Measurements from ENCODE around the gene ACTN1.

Gene ACTN1

DNA sequence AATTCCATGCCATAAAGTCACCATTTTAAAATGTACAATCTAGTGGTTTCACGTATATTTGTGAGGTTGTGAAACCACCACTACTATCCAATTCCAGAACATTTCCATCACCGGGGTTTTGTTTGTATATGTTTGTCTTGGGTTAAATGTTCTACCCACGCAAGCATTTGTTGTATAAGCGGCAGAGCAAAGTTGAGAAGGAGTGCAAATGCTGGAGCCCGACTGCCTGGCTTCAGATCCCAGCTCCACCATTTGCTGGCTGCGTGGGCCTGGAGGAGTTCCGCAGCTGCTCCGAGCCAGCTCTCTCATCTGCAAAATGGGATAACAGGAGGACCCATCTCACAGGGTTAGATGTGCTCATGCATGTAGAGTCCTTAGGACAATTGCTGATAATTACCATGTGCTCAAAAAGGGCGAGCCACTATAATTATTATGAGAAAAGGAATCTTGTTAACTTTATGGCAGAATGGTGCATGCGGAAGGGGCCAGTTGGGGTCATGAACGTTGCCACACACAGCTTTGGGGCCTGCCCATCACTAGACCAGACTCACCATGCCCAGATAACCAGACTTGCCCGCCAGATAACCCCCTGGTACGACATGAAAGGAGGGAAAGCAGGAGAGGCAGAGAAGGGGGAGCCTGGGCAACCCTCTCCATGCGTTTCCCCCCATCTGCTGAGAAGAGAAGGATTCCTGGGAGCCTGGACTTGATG lies 6.4 kb downstream of the ACTN1 start:
- no CpG with 5 or more reads among the region's 14 CpGs for WGBS (ENCODE audit: extremely low coverage, insufficient coverage, insufficient read length)
- Histone ChIP-seq H4K12ac (ENCODE audit: low read depth, low read length) (no peak overlapping the region), H3K4ac (ENCODE audit: low read depth, low read length) (peak overlapping the region; percentile 93), H3K27me3 (ENCODE audit: insufficient read depth, low read length) (no peaks in the 10 kb centered on the region), H3K14ac (ENCODE audit: low read length) (no peak overlapping the region), H3K4me3 (ENCODE audit: low read depth, low read length) (no peak overlapping the region), H3K9me3 (ENCODE audit: insufficient read depth, low read depth, low read length) (no peaks in the 10 kb centered on the region), H3K18ac (ENCODE audit: low read length) (no peak overlapping the region), H3K36me3 (ENCODE audit: control insufficient read depth in 1 of 2, insufficient read depth in 2 of 2, low read length in 2 of 2) (peaks cover 51 to 64% of the 10 kb centered on the region in 2 experiments), H2BK12ac (ENCODE audit: low read length) (no peak overlapping the region), H3K9ac (ENCODE audit: low read length) (no peak overlapping the region), H2AFZ (ENCODE audit: insufficient read depth, low read length, poor library complexity) (no peak overlapping the region), H4K8ac (ENCODE audit: low read depth, low read length) (no peak overlapping the region), H2BK5ac (ENCODE audit: low read depth, low read length, poor library complexity) (no peak overlapping the region), H3K79me2 (ENCODE audit: control insufficient read depth, insufficient read depth, low read length, poor library complexity) (peaks cover 81% of the 10 kb centered on the region), H3K4me2 (ENCODE audit: low read length) (no peak overlapping the region), H3K79me1 (ENCODE audit: low read length) (peaks cover 17% of the 10 kb centered on the region), H3K23ac (ENCODE audit: low read length) (no peak overlapping the region), H3K4me1 (ENCODE audit: control insufficient read depth in 1 of 2, insufficient read depth in 2 of 2, low read length in 2 of 2) (peaks cover 53 to 68% of the 10 kb centered on the region in 2 experiments), H2BK120ac (ENCODE audit: insufficient read depth, low read length, poor library complexity) (no peak overlapping the region), H3K27ac (ENCODE audit: low read depth, low read length) (no peak overlapping the region), H4K91ac (ENCODE audit: low read depth, low read length) (no peak overlapping the region), H2AK5ac (ENCODE audit: low read length) (no peak overlapping the region)
- DNase-seq = no peak

DNA sequence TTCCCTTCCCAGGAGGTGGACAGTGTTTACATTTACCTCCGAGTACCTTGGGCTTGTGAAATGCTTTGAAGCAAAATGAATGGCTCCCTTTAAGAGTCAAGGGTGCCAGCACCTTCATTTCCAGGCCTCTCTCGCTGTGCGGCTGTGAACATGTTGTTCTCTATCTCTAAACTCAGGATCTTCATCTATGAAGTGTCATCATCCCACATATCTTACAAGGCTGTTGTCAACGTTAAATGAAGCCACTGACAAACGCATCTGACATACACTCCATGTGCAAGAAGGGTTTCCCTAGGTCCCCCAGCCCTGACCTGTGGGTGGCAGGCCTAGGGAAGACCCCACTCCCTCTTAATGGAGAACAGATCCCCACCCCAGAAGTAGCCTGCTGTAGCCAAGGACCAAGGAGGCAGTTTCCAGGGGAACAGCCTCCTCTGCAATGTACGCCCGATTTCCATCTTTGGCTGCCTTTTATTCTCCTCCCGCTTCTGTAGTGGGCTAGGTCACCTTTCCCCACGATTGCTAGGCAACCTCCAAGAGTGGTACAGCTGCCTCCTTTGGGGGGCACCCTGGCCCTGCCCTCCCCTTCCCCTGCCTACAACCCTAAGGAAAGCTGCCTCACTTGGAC lies 7.6 kb downstream of the ACTN1 start:
- Histone ChIP-seq H2AFZ (ENCODE audit: insufficient read depth, low read length, poor library complexity) (no peak overlapping the region), H3K4me2 (ENCODE audit: low read length) (no peak overlapping the region), H3K27me3 (ENCODE audit: insufficient read depth, low read length) (no peaks in the 10 kb centered on the region), H3K23ac (ENCODE audit: low read length) (no peak overlapping the region), H3K9me3 (ENCODE audit: insufficient read depth, low read depth, low read length) (no peaks in the 10 kb centered on the region), H4K91ac (ENCODE audit: low read depth, low read length) (no peak overlapping the region), H2BK12ac (ENCODE audit: low read length) (no peak overlapping the region), H4K8ac (ENCODE audit: low read depth, low read length) (no peak overlapping the region), H3K4ac (ENCODE audit: low read depth, low read length) (peak overlapping the region; percentile 59), H3K4me1 (ENCODE audit: control insufficient read depth in 1 of 2, insufficient read depth in 2 of 2, low read length in 2 of 2) (peaks cover 54 to 74% of the 10 kb centered on the region in 2 experiments), H4K12ac (ENCODE audit: low read depth, low read length) (no peak overlapping the region), H2BK120ac (ENCODE audit: insufficient read depth, low read length, poor library complexity) (no peak overlapping the region), H3K36me3 (ENCODE audit: control insufficient read depth in 1 of 2, insufficient read depth in 2 of 2, low read length in 2 of 2) (peaks cover 55 to 68% of the 10 kb centered on the region in 2 experiments), H3K14ac (ENCODE audit: low read length) (no peak overlapping the region), H3K9ac (ENCODE audit: low read length) (no peak overlapping the region), H3K79me2 (ENCODE audit: control insufficient read depth, insufficient read depth, low read length, poor library complexity) (peaks cover 84% of the 10 kb centered on the region), H2BK5ac (ENCODE audit: low read depth, low read length, poor library complexity) (no peak overlapping the region), H3K79me1 (ENCODE audit: low read length) (peaks cover 8% of the 10 kb centered on the region), H3K4me3 (ENCODE audit: low read depth, low read length) (no peak overlapping the region), H2AK5ac (ENCODE audit: low read length) (no peak overlapping the region), H3K27ac (ENCODE audit: low read depth, low read length) (no peak overlapping the region), H3K18ac (ENCODE audit: low read length) (no peak overlapping the region)
- WGBS (ENCODE audit: extremely low coverage, insufficient coverage, insufficient read length) = no CpG with 5 or more reads among the region's 9 CpGs
- DNase-seq = no peak

DNA sequence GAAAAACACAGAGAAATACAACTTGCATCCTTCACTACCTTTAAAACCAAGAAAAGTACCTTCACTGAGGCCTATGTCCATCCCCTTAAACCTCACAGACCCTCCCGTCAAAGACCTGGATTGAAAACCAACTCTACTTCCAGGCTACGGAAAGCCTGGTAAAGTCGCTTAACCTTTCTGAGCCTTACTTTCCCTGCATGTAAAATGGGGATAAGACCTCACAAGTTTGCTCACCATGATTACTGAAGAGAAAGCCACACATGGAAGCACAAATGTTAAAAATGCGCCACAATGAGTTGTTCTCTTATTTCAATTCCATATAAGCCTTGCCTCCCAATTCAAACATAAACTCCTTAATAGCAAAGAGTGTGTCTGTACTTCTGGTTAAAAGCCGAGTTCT lies 8.4 kb downstream of the ACTN1 start:
- H4K8ac ChIP-seq (ENCODE audit: low read depth, low read length) = no peak overlapping the region
- H3K27ac ChIP-seq (ENCODE audit: low read depth, low read length) = peak overlapping the region; percentile 34
- no peak overlapping the region for H3K9ac ChIP-seq (ENCODE audit: low read length)
- no peaks in the 10 kb centered on the region for H3K9me3 ChIP-seq (ENCODE audit: insufficient read depth, low read depth, low read length)
- no peak overlapping the region for H2BK5ac ChIP-seq (ENCODE audit: low read depth, low read length, poor library complexity)
- no peak overlapping the region for H2AFZ ChIP-seq (ENCODE audit: insufficient read depth, low read length, poor library complexity)
- peaks cover 7% of the 10 kb centered on the region for H3K79me1 ChIP-seq (ENCODE audit: low read length)
- H3K14ac ChIP-seq (ENCODE audit: low read length) = no peak overlapping the region
- H4K12ac ChIP-seq (ENCODE audit: low read depth, low read length) = no peak overlapping the region
- H3K4me2 ChIP-seq (ENCODE audit: low read length) = peak overlapping the region; percentile 24
- H3K36me3 ChIP-seq (ENCODE audit: control insufficient read depth in 1 of 2, insufficient read depth in 2 of 2, low read length in 2 of 2) = peaks cover 53 to 70% of the 10 kb centered on the region in 2 experiments
- H3K79me2 ChIP-seq (ENCODE audit: control insufficient read depth, insufficient read depth, low read length, poor library complexity) = peaks cover 80% of the 10 kb centered on the region
- no peak overlapping the region for H3K4me3 ChIP-seq (ENCODE audit: low read depth, low read length)
- peak overlapping the region; percentile 93 for H3K4ac ChIP-seq (ENCODE audit: low read depth, low read length)
- no peak overlapping the region for H3K18ac ChIP-seq (ENCODE audit: low read length)
- no peak overlapping the region for H3K23ac ChIP-seq (ENCODE audit: low read length)
- WGBS (ENCODE audit: extremely low coverage, insufficient coverage, insufficient read length) = no CpG with 5 or more reads among the region's 5 CpGs
- no peaks in the 10 kb centered on the region for H3K27me3 ChIP-seq (ENCODE audit: insufficient read depth, low read length)
- H2BK12ac ChIP-seq (ENCODE audit: low read length) = no peak overlapping the region
- no peak overlapping the region for H4K91ac ChIP-seq (ENCODE audit: low read depth, low read length)
- peaks cover 53 to 71% of the 10 kb centered on the region in 2 experiments for H3K4me1 ChIP-seq (ENCODE audit: control insufficient read depth in 1 of 2, insufficient read depth in 2 of 2, low read length in 2 of 2)
- no peak for DNase-seq
- no peak overlapping the region for H2AK5ac ChIP-seq (ENCODE audit: low read length)
- no peak overlapping the region for H2BK120ac ChIP-seq (ENCODE audit: insufficient read depth, low read length, poor library complexity)

DNA sequence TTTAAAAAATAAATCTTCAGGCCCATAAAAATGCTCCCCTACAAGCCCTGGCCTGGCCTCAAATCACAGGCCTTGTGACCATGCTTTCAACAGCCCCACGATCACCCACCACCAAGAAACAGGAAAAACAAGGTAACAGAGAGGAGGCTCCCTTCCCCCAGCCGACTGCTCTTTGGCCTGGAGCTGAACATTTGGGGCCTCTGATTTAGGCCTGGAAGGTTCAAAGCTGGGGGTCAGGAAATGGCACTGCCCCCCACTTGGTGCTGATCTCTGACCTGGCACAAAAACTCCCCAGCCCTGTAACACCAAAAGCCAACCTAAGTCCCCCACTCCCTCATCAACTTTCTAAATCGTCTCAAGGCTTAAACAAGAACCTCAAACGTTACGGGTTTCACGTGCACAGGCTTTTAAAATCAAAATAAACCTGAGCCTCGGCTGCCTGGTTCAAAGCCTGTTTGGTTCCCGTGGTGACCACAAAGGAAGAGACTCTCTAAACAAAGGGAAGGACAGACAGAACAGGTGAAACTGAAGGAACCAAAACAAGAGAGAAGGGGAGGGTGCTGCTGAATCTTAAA lies 9.0 kb downstream of the ACTN1 start:
- H3K18ac ChIP-seq (ENCODE audit: low read length) = no peak overlapping the region
- no peak overlapping the region for H2BK120ac ChIP-seq (ENCODE audit: insufficient read depth, low read length, poor library complexity)
- H2AK5ac ChIP-seq (ENCODE audit: low read length) = no peak overlapping the region
- H3K27ac ChIP-seq (ENCODE audit: low read depth, low read length) = peak overlapping the region; percentile 34
- no peak for DNase-seq
- peaks cover 79% of the 10 kb centered on the region for H3K79me2 ChIP-seq (ENCODE audit: control insufficient read depth, insufficient read depth, low read length, poor library complexity)
- H2AFZ ChIP-seq (ENCODE audit: insufficient read depth, low read length, poor library complexity) = no peak overlapping the region
- H4K12ac ChIP-seq (ENCODE audit: low read depth, low read length) = no peak overlapping the region
- H3K9me3 ChIP-seq (ENCODE audit: insufficient read depth, low read depth, low read length) = no peaks in the 10 kb centered on the region
- peak overlapping the region; percentile 93 for H3K4ac ChIP-seq (ENCODE audit: low read depth, low read length)
- peaks cover 52 to 74% of the 10 kb centered on the region in 2 experiments for H3K4me1 ChIP-seq (ENCODE audit: control insufficient read depth in 1 of 2, insufficient read depth in 2 of 2, low read length in 2 of 2)
- no CpG with 5 or more reads among the region's 8 CpGs for WGBS (ENCODE audit: extremely low coverage, insufficient coverage, insufficient read length)
- H3K9ac ChIP-seq (ENCODE audit: low read length) = peak overlapping the region; percentile 42
- peaks cover 7% of the 10 kb centered on the region for H3K79me1 ChIP-seq (ENCODE audit: low read length)
- H4K91ac ChIP-seq (ENCODE audit: low read depth, low read length) = no peak overlapping the region
- H3K27me3 ChIP-seq (ENCODE audit: insufficient read depth, low read length) = no peaks in the 10 kb centered on the region
- no peak overlapping the region for H3K14ac ChIP-seq (ENCODE audit: low read length)
- H3K23ac ChIP-seq (ENCODE audit: low read length) = no peak overlapping the region
- no peak overlapping the region for H4K8ac ChIP-seq (ENCODE audit: low read depth, low read length)
- H2BK5ac ChIP-seq (ENCODE audit: low read depth, low read length, poor library complexity) = peak overlapping the region; percentile 13
- peak overlapping the region; percentile 24 for H3K4me2 ChIP-seq (ENCODE audit: low read length)
- peaks cover 53 to 71% of the 10 kb centered on the region in 2 experiments for H3K36me3 ChIP-seq (ENCODE audit: control insufficient read depth in 1 of 2, insufficient read depth in 2 of 2, low read length in 2 of 2)
- H3K4me3 ChIP-seq (ENCODE audit: low read depth, low read length) = no peak overlapping the region
- peak overlapping the region; percentile 9 for H2BK12ac ChIP-seq (ENCODE audit: low read length)
